Measurements from ENCODE around the gene LILRA5.
"Not testable (repeated sequence)": the region's sequence is repeated elsewhere in the genome, so short reads cannot be mapped to it uniquely, and the experiment has no call there.

The LILRA5 gene

GRCh38 chr19:54312436-54313377 is at the start of gene LILRA5:
LILRA5 (minus strand) TSS chr19:54313166; CDS start chr19:54313019, 147 bp downstream.
- no peak for DNase-seq

GRCh38 chr19:54361680-54362422 is 48.9 kb upstream of the LILRA5 start:
- DNase-seq, result not testable (repeated sequence)

- DNase-seq, result not testable (repeated sequence)
Observed at GRCh38 chr19:54359149-54359820, 46.3 kb upstream of the LILRA5 start.

GRCh38 chr19:54357381-54357780 is 44.4 kb upstream of the LILRA5 start:
- DNase-seq, result no peak

GRCh38 chr19:54356444-54357056 is 43.6 kb upstream of the LILRA5 start:
- DNase-seq, result no peak

GRCh38 chr19:54355675-54356074 is 42.7 kb upstream of the LILRA5 start:
- no peak for DNase-seq

GRCh38 chr19:54354761-54355160 is 41.8 kb upstream of the LILRA5 start:
- DNase-seq, result no peak

- no peak for DNase-seq
Observed at GRCh38 chr19:54352546-54352945, 39.6 kb upstream of the LILRA5 start.

GRCh38 chr19:54352041-54352440 is 39.1 kb upstream of the LILRA5 start:
- DNase-seq, result no peak

GRCh38 chr19:54351474-54351873 is 38.5 kb upstream of the LILRA5 start:
- no peak for DNase-seq

GRCh38 chr19:54345938-54346386 is 33.0 kb upstream of the LILRA5 start:
- no peak for DNase-seq

- DNase-seq, result no peak
Observed at GRCh38 chr19:54343868-54344267, 30.9 kb upstream of the LILRA5 start.

- no peak for DNase-seq
Observed at GRCh38 chr19:54341295-54341694, 28.3 kb upstream of the LILRA5 start.

- DNase-seq, result no peak
Observed at GRCh38 chr19:54339646-54340358, 26.8 kb upstream of the LILRA5 start.

GRCh38 chr19:54338521-54338920 is 25.6 kb upstream of the LILRA5 start:
- DNase-seq, result no peak

GRCh38 chr19:54337858-54338230 is 24.9 kb upstream of the LILRA5 start:
- no peak for DNase-seq

- DNase-seq, result no peak
Observed at GRCh38 chr19:54336893-54337857, 24.2 kb upstream of the LILRA5 start.

GRCh38 chr19:54335979-54336892 is 23.3 kb upstream of the LILRA5 start:
- DNase-seq, result no peak

- no peak for DNase-seq
Observed at GRCh38 chr19:54335164-54335563, 22.2 kb upstream of the LILRA5 start.
